Forelimb muscle (tissue), 1 donor: ENCODE data around the gene IGLL1. TPM values are rescaled to one million over a fixed set of nuclear protein-coding genes. Genes with fewer than 3 reads are reported as not detected.
"Not testable (repeated sequence)": the region's sequence is repeated elsewhere in the genome, so short reads cannot be mapped to it uniquely, and the experiment has no call there.

Source experiments
- DNase-seq: peaks from one replicate; pipeline ENCODE4 v3.0.0-alpha.2; 2013; ENCODE audit warnings: low read depth
- polyA plus RNA-seq: library from polyadenylated mRNA; unstranded; fragments of 120-200 nt; gene quantifications from one replicate; pipeline ENCODE4 v1.2.1, GENCODE V29; 2013; ENCODE audit not compliant: insufficient read length

Gene IGLL1
- polyA plus RNA-seq, 1 donor = 0.76 TPM

DNA sequence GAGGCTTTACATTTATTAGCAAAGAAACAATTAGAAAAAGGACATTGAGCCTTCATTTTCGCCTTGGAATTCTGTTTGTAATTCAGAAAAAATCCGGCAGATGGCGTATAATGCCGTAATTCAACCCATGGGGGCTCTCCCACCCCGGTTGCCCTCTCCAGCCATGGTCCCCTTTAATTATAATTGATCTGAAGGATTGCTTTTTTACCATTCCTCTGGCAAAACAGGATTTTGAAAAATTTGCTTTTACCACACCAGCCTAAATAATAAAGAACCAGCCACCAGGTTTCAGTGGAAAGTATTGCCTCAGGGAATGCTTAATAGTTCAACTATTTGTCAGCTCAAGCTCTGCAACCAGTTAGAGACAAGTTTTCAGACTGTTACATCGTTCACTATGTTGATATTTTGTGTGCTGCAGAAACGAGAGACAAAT is 38.2 kb downstream of the IGLL1 start:
- DNase-seq = not testable (repeated sequence)

DNA sequence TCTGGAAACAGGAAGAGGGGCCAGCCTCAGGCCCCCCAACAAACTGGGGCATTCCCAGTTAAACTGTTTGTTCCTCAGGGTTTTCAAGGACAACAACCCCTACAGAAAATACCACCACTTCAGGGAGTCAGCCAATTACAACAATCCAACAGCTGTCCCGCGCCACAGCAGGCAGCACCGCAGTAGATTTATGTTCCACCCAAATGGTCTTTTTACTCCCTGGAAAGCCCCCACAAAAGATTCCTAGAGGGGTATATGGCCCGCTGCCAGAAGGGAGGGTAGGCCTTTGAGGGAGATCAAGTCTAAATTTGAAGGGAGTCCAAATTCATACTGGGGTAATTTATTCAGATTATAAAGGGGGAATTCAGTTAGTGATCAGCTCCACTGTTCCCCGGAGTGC is 39.3 kb downstream of the IGLL1 start:
- DNase-seq = not testable (repeated sequence)

DNA sequence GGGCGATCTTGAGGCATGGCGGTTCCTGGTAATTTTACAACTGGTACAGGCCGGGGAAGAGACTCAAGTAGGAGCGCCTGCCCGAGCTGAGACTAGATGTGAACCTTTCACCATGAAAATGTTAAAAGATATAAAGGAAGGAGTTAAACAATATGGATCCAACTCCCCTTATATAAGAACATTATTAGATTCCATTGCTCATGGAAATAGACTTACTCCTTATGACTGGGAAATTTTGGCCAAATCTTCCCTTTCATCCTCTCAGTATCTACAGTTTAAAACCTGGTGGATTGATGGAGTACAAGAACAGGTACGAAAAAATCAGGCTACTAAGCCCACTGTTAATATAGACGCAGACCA is 40.3 kb downstream of the IGLL1 start:
- DNase-seq = not testable (repeated sequence)

DNA sequence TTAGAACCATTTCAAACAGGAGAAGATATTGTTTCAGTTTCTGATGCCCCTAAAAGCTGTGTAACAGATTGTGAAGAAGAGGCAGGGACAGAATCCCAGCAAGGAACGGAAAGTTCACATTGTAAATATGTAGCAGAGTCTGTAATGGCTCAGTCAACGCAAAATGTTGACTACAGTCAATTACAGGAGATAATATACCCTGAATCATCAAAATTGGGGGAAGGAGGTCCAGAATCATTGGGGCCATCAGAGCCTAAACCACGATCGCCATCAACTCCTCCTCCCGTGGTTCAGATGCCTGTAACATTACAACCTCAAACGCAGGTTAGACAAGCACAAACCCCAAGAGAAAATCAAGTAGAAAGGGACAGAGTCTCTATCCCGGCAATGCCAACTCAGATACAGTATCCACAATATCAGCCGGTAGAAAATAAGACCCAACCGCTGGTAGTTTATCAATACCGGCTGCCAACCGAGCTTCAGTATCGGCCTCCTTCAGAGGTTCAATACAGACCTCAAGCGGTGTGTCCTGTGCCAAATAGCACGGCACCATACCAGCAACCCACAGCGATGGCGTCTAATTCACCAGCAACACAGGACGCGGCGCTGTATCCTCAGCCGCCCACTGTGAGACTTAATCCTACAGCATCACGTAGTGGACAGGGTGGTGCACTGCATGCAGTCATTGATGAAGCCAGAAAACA is 40.8 kb downstream of the IGLL1 start:
- DNase-seq = no peak

DNA sequence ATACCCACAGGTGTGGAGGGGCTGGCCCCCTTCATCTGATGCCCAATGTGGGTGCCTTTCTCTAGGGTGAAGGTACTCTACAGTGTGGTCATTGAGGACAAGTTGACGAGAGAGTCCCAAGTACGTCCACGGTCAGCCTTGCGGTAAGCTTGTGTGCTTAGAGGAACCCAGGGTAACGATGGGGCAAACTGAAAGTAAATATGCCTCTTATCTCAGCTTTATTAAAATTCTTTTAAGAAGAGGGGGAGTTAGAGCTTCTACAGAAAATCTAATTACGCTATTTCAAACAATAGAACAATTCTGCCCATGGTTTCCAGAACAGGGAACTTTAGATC is 41.4 kb downstream of the IGLL1 start:
- DNase-seq = not testable (repeated sequence)

DNA sequence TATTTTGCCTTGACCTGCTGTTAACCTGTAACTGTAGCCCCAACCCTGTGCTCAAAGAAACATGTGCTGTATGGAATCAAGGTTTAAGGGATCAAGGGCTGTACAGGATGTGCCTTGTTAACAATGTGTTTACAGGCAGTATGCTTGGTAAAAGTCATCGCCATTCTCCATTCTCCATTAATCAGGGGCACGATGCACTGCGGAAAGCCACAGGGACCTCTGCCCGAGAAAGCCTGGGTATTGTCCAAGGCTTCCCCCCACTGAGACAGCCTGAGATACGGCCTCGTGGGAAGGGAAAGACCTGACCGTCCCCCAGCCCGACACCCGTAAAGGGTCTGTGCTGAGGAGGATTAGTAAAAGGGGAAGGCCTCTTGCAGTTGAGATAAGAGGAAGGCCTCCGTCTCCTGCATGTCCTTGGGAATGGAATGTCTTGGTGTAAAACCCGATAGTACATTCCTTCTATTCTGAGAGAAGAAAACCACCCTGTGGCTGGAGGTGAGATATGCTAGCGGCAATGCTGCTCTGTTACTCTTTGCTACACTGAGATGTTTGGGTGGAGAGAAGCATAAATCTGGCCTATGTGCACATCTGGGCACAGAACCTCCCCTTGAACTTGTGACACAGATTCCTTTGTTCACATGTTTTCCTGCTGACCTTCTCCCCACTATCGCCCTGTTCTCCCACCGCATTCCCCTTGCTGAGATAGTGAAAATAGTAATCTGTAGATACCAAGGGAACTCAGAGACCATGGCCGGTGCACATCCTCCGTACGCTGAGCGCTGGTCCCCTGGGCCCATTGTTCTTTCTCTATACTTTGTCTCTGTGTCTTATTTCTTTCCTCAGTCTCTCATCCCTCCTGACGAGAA is 42.0 kb downstream of the IGLL1 start:
- DNase-seq = not testable (repeated sequence)

DNA sequence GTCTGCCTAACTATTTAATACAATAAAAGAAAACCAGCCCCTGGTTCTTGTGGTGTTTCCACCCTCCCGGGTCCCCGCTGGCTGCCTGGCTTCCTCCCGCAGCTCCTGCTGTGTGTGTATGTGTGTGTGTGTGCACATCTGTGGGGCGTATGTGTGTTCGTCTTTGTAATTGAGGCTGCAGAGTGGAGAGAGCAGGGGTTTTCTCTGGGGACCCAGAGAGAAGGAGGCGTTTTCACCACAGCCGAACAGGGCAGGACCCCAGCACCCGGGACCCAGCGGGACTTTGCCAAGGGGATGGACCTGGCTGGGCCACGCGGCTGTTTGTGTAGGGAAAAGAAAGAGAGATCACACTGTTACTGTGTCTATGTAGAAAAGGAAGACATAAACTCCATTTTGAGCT is 42.7 kb downstream of the IGLL1 start:
- DNase-seq = no peak

DNA sequence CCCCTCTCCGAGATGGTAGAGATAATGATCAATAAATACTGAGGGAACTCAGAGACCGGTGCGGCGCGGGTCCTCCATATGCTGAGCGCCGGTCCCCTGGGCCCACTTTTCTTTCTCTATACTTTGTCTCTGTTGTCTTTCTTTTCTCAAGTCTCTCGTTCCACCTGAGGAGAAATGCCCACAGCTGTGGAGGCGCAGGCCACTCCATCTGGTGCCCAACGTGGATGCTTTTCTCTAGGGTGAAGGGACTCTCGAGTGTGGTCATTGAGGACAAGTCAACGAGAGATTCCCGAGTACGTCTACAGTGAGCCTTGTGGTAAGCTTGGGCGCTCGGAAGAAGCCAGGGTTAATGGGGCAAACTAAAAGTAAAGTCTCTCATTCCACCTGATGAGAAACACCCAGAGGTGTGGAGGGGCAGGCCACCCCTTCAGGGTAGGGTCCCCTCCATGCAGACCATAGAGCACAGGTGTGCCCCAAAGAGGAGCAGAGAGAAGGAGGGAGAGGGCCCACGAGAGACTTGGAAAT is 43.2 kb downstream of the IGLL1 start:
- no peak for DNase-seq

DNA sequence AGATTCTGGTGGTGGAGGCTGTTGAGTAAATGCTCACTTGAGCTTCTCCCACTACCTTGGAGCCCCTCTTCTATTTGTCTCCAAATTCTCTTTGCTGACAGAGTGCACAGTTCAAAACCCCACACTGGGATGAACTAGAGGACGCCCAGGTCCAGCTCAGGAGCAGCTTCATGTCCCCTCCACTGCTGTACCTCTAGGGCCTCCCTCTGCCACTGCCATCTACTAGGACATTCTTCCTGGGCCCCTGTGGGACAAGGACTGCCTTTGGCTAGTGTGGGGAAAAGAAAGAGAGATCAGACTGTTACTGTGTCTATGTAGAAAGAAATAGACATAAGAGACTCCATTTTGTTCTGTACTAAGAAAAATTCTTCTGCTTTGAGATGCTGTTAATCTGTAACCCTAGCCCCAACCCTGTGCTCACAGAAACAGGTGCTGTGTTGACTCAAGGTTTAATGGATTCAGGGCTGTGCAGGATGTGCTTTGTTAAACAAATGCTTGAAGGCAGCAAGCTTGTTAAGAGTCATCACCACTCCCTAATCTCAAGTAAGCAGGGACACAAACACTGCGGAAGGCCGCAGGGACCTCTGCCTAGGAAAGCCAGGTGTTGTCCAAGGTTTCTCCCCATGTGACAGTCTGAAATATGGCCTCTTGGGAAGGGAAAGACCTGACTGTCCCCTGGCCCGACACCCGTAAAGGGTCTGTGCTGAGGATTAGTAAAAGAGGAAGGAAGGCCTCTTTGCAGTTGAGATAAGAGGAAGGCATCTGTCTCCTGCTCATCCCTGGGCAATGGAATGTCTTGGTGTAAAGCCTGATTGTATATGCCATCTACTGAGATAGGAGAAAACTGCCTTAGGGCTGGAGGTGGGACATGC is 44.1 kb downstream of the IGLL1 start:
- DNase-seq = not testable (repeated sequence)

DNA sequence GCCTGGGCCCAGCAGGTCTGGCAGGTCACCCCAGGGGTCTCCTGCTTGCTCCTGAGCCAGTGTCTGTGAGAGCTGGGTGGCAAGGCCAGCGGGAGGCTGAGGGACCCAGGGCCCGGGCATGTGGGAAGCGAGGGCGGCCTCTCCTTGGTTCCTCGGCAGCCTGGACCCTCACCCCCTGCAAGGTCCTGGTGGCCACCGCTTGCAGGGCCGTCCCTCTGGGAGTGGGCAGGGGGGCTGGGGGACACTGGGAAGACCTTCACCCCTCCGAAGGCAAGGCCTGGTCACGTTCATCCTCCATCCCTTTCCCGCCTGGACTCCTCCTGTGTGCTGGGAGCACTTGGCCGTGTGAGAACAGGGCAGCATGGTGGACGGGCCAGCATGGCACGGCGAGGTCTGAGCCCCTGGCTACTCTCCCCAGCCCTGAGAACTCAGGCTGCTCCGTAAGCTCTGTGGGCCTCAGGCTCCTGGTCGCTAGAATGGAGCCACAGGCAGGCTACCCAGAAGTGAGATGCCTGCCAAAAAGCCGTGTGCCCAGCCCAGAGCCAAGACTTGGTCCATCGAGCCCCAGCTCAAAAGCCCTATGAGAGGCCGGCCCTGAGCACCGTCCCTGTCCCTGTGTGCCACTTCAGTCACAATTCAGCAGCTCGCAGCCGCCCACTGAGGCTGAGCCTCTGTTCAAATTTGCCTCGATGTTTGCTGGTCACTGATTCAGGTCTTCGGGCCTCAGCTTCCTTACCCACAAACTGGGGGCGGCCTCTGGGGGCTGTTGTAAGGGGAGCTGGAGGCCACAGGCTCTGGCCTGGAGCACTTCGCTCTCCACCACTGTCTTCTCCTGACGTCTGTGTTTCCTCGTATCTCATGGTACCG is 45.0 kb downstream of the IGLL1 start:
- no peak for DNase-seq

DNA sequence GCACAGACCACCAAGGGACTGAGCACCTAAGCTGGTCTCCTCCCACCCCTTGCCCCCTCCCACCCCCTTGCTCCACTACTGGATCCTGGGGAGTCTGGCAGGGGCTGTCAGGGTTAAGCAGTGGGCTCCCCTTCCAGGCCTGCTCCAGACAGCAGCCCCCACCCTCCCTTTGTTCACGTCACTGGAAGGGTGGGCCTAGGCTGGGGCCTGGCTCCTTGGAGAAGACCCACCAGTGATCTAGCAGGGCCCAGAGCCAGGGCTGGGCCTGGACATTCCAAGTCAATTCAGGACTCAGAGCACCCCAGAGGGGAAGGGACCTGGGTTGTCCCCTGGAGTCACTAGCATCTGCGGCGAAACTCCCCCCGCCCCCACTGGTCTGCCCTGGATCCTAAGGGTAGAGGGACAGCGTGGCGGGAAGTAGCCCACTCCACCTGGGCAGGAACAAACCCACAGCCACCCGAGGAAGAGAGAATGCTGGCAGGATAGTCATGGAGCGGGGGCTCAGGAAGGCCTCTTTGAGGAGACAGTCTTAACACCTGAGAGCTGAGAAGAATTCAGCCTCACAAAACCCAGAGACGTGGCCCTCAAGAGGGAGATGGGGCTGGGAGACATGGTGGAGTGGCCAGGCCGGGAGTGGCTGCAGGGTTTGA is 45.8 kb downstream of the IGLL1 start:
- DNase-seq = no peak

DNA sequence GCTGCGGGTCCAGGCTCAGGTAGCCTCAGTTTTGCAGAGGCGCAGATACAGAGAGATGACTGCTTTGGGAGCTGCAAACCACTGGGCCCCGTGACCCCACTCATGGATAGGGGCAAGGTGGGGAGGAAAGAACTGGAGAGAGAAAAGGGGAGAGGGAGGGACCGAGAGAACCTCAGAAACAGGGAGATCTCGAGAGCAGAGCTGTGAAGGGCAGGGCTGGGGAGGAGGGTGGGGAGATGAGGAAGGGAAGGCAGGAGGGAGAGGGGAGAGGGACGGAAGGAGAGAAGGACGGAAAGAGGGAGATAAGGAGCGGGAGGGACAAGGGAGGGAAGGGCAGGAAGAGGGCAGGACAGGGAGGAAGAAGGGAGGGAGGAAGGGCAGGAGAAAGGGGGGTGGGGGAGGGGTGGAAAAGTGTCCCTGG is 46.3 kb downstream of the IGLL1 start:
- no peak for DNase-seq

DNA sequence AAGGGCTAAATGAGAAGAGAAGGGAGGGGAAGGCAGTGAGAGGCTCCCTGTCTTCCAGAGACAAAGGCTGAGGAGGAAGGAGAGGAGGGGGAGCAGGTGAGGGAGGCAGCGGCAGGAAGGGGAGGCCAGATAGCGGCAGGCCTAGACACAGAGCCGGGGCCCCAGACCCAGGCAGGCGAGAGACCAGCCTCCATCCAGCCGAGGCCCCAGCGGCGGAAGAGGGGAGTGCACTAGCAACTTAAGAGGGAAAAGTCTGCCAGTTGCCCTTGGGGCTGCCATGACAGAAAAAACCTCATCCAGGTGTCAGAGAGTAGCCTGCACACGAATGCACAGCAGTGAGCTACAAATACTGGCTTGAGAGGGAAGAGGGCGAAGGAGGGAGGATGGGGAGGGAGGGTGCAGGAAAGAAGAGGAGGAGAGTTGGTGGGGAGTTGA is 46.7 kb downstream of the IGLL1 start:
- no peak for DNase-seq

DNA sequence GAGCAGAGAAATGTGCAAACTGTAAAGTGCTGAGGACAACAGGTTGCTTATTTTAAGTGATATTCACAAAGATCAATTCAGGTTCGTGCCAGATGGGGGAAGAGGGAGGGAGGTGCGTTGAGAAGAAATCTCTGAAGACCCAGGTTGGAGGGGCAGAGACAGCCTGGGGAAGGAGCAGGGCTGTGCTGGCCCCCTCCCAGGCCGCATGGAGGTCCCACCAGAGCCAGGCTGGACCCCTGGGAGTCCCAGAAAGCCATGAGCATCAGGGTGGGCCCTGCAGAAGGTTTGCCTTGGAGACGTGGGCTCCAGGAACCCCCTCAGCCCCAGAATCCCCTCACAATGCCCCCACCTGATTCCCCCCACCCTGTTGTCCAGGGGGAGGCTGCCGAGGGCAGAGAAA is 47.4 kb downstream of the IGLL1 start:
- no peak for DNase-seq

DNA sequence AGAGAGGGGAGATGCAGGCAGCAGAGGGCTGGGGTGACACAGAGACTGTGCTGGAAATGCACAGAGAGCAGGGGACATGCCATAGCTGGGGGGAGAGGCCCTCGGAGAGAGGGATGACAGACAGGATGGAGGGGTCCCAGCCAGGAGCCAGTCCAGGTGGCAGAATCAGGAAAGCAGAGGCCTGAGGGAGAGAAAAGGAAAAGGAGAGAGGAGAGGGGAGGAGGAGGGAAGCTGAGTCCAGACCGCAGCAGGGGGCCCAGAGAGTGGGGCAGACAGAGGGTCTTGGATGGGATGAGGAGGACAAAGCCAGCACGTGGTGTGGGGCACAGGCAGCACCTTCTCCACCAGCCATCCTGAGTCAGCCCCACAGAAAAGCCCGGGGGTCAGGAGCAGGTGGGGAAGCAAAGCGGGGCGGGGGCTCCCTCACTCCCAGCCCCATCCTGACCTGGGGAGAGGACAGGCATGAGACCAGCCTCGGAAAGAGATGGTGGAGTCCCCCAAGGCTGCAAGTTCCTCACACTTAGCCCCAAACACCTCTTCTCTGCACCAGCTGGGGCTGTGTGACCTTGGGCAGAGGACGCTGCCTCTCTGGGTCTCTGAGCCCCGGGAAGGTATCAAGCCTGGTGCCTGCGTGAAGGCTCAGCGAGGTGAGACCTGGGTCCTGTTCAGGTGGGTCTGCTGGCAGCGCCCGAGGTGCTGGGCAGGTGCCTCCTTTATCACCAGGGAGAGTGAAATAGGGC is 48.0 kb downstream of the IGLL1 start:
- DNase-seq = no peak

DNA sequence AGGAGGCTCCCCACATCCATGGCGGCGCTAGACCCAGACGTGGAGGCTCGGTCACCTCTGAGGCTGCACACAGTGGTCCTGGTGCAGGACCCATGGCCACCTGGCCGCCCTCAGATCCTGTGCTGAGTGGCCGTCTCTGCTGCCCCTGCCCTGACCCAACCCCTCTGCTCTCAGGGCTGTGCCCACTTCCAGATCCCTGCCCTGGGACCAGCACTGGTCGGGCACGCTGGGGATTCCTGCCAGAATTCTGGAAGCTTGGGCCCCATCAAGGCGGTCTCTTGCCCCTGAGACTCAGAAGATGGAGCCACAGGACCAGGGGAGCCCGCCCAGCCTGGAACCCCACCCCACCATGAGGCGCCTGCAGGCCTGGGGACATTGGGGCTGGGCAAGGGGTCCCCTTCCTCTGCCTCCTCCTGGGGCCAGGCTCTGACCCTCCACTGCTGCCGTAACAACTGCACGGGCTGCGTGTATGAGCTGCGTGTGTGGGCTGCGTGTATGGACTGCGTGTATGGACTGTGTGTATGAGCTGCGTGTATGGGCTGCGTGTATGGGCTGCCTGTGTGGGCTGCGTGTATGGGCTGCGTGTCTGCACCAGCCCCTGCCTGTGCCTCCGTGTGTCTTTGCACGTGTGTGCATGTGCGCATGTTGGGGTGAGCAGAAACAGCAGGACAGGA is 48.7 kb downstream of the IGLL1 start:
- no peak for DNase-seq

DNA sequence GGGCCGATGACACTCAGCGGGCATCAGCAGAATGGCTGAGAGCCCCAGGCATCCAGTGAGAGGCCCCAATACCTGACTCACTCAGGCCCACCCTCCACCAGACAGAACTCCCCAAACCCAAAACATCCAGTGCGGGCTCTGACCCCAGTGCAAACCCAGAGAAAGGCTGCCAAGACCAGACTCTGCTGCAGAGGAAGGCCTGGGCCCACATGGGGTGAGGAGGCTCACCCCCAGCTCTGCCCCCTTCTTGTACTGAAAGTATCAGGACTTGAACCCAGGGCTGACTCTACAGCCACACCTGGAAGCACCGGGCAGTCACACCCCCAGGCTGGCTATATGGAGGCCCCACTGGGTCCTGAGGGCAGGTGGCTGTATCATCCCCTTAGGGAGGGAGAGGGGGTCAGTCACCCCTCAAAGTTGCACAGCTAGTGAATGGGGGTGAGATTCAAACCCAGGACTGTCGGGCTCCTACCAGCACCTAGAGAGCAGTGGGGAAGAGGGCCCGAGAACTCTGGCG is 49.3 kb downstream of the IGLL1 start:
- DNase-seq = no peak

DNA sequence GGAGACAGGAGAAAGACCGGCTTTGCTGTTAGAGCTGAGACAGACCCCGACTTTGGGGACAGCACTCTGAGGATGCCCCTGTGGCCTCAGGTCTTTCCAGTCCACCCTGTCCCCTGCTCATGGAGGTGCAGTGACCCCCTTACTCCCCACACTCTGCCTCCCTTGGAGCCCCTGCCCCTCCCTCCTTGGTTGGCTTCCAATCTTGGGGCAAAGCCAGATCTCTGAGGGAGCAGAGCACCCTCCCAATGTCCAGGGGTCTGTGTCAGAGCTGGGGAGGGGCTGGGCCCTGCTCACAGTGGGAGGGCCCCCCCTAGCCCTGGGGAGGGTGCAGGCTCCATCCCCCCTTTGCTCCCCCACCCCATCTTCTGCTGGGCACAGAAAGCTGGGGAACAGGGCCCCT is 50.0 kb downstream of the IGLL1 start:
- no peak for DNase-seq
